Measurements from ENCODE around the gene TADA2A. TPM values are rescaled to one million over a fixed set of nuclear protein-coding genes. Genes with fewer than 3 reads are reported as not detected.

The TADA2A gene
- total and polyA plus RNA-seq, 2 of the 8 experiments (the other 6 are each of a cell fraction or from before 2014, with no cell fraction given): 8.4 to 18.5 TPM

DNA sequence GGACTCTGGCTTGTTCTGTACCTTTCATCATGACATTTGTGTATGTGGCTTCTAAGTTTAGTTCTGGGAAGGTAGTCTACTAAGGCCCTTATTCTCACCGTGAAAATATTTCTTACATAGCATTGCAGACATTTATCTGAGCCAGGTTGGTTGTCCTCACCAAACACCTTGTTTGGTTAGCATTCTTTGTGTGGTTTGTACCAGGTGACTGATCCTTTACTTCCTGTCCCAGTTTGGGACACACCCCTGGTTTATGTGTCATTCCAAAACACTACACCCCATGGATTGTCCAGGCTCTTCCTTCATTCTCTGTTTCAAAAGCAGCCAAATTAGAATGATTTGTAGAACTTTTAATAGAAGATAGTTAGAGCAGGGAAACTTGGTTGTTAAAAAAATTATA lies 59.8 kb downstream of the TADA2A start:
- Histone ChIP-seq H2BK12ac (ENCODE audit: low read depth, low read length) (no peak overlapping the region), H3K9me3 (ENCODE audit: insufficient read depth in 2 of 2, low read depth in 1 of 2, low read length in 1 of 2) (no peaks in the 10 kb centered on the region), H3K4me2 (ENCODE audit: insufficient read depth in 1 of 2, low read depth in 2 of 2, low read length in 2 of 2) (no peak overlapping the region), H3K4ac (replicated peaks; ENCODE audit: insufficient read length, low read depth, low read length) (no peak overlapping the region), H2BK15ac (ENCODE audit: low read length) (no peak overlapping the region), H3K27ac (ENCODE audit: low read depth, low read length) (no peak overlapping the region), H3K79me2 (ENCODE audit: control insufficient read depth in 1 of 2, insufficient read depth in 2 of 2, low read length in 2 of 2) (no peaks in the 10 kb centered on the region), H2AK5ac (ENCODE audit: low read depth, low read length) (no peak overlapping the region), H2BK5ac (ENCODE audit: low read depth, low read length) (no peak overlapping the region), H4K5ac (ENCODE audit: insufficient read length, low read depth, low read length) (no peak overlapping the region), H3K9ac (replicated peaks in 1 of 4; ENCODE audit: extremely low read depth in 1 of 4, low read depth in 3 of 4, low read length in 3 of 4) (no peak overlapping the region), H2BK20ac (ENCODE audit: low read length) (no peak overlapping the region), H3K36me3 (ENCODE audit: control insufficient read depth in 2 of 4, insufficient read depth in 4 of 4, low read length in 3 of 4) (peaks cover 0 to 28% (median 10%) of the 10 kb centered on the region in 4 experiments; a peak in 6 of 8 replicates), H3K4me3 (ENCODE audit: extremely low read depth in 1 of 4, insufficient read depth in 2 of 4, low read depth in 3 of 4, low read length in 4 of 4) (no peak overlapping the region), H4K20me1 (replicated peaks in 1 of 2; ENCODE audit: control insufficient read depth in 1 of 2, insufficient read depth in 2 of 2, low read length in 2 of 2) (no peaks in the 10 kb centered on the region), H3K27me3 (replicated peaks in 1 of 4; ENCODE audit: control insufficient read depth in 3 of 4, extremely low read depth in 1 of 4, insufficient read depth in 3 of 4, low read length in 3 of 4) (no peaks in the 10 kb centered on the region), H2AFZ (ENCODE audit: low read length) (no peak overlapping the region), H3K4me1 (replicated peaks in 1 of 4; ENCODE audit: control insufficient read depth in 3 of 4, insufficient read depth in 4 of 4, low read length in 3 of 4) (no peaks in the 10 kb centered on the region), H3K79me1 (ENCODE audit: low read depth, low read length) (no peaks in the 10 kb centered on the region), H3K14ac (ENCODE audit: insufficient read length) (no peak overlapping the region), H3K18ac (ENCODE audit: extremely low read depth, low read length) (no peak overlapping the region), H3K56ac (replicated peaks; ENCODE audit: insufficient read length, low read depth, low read length) (no peak overlapping the region), H4K91ac (replicated peaks; ENCODE audit: insufficient read length, low read length) (no peak overlapping the region), H4K8ac (ENCODE audit: extremely low read depth, insufficient read depth, low read length) (no peak overlapping the region), H3K23me2 (ENCODE audit: low read depth, low read length) (no peaks in the 10 kb centered on the region), H3K23ac (ENCODE audit: insufficient read length) (no peak overlapping the region), H2BK120ac (replicated peaks; ENCODE audit: low read depth, low read length) (no peak overlapping the region)
- ChIA-PET CTCF (ENCODE audit: partially characterized antibody) (interaction anchor here (2.1 kb wide), 1 partner anchor 28 kb away, joined by 8 read pairs; no protein-coding TSS in a partner anchor), POLR2A (ENCODE audit: partially characterized antibody) (interaction anchor here (1.5 kb wide), 1 partner anchor 16 kb away, joined by 4 read pairs; no protein-coding TSS in a partner anchor)
- no peak for FAIRE-seq
- WGBS, 2 experiments (ENCODE audit: extremely low coverage in 1 of 2, insufficient coverage in 1 of 2, insufficient read length in 1 of 2, insufficient replicate concordance in 2 of 2, low coverage in 1 of 2, low lambda C conversion rate in 2 of 2, missing lambda C conversion rate in 1 of 2): 95% methylated on average over 1 of the region's 1 CpG; no CpG with 5 or more reads in 1 of the 2 experiments
- DNase-seq (ENCODE audit: low read depth in 1 of 2, low spot score in 2 of 2): no peak
- TF ChIP-seq MAFK (IDR thresholded peaks at IDR 0.05; ENCODE audit: low read depth, low read length): no peak
- TF ChIP-seq JUND (IDR thresholded peaks at IDR 0.05; ENCODE audit: low read length): no peak
- no peak for TF ChIP-seq SIRT6 (IDR thresholded peaks at IDR 0.05; ENCODE audit: low read length)
- no peak for TF ChIP-seq CTBP2 (IDR thresholded peaks at IDR 0.05; ENCODE audit: borderline replicate concordance, insufficient read depth, insufficient read length, low read length)
- TF ChIP-seq BRCA1 (IDR thresholded peaks at IDR 0.05; ENCODE audit: low read depth, low read length): no peak
- TF ChIP-seq RAD21 (IDR thresholded peaks at IDR 0.05 in 1 of 2, conservative IDR thresholded peaks at IDR 0.05 in 1 of 2; ENCODE audit: low read depth in 2 of 2, low read length in 2 of 2): no peak
- no peak for TF ChIP-seq TEAD4 (IDR thresholded peaks at IDR 0.05; ENCODE audit: low read depth, low read length)
- TF ChIP-seq CHD2 (IDR thresholded peaks at IDR 0.05; ENCODE audit: low read length): no peak
- TF ChIP-seq, protein P1, sequence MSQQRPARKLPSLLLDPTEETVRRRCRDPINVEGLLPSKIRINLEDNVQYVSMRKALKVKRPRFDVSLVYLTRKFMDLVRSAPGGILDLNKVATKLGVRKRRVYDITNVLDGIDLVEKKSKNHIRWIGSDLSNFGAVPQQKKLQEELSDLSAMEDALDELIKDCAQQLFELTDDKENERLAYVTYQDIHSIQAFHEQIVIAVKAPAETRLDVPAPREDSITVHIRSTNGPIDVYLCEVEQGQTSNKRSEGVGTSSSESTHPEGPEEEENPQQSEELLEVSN (IDR thresholded peaks at IDR 0.05): no peak
